ENCODE results near the gene DGAT2. TPM values are rescaled to one million over a fixed set of nuclear protein-coding genes. Genes with fewer than 3 reads are reported as not detected.
"Not testable (repeated sequence)": the region's sequence is repeated elsewhere in the genome, so short reads cannot be mapped to it uniquely, and the experiment has no call there.

Gene DGAT2, protein sequence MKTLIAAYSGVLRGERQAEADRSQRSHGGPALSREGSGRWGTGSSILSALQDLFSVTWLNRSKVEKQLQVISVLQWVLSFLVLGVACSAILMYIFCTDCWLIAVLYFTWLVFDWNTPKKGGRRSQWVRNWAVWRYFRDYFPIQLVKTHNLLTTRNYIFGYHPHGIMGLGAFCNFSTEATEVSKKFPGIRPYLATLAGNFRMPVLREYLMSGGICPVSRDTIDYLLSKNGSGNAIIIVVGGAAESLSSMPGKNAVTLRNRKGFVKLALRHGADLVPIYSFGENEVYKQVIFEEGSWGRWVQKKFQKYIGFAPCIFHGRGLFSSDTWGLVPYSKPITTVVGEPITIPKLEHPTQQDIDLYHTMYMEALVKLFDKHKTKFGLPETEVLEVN
- polyA plus RNA-seq (2013, experiment 1 of 2; ENCODE audit: insufficient read length), result 1.2 TPM
- polyA plus RNA-seq (2013, experiment 2 of 2; ENCODE audit: insufficient read length), result 1.3 TPM

DNA sequence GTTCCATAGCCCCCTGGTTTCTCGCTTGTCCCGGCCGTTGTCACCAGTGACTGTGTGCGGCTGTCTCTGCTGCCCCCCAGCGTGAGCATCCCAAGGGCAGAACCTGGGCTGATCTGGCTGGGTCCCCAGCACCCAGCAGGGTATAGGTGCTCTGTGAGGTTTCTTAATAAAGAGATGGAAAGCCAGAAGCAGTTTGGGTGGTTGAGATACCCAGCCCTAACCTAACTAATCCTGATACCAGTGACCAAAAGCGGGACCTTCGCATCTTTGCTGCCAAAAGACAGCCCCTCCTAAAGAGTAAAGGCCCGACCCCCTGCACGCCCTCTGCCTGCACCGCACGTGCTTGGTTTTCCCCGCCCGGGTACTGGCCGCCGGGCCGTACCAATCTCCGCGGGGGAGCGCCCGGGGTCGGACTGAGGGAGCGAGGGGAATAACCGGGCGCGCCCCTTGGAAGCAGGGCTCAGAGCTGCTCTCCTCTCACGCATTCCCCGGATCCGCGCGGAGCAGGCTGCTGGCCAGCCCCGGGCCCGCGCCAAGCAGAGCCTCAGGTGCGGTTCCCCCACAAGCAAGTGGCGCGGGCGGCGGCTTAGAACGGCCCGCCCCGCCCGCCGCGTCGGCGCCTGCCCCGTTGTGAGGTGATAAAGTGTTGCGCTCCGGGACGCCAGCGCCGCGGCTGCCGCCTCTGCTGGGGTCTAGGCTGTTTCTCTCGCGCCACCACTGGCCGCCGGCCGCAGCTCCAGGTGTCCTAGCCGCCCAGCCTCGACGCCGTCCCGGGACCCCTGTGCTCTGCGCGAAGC lies at the start of gene DGAT2:
DGAT2 (plus strand) TSS at position 667 of the 797 bp plus-strand sequence. CDS start 214 bp downstream, outside the sequence.
- DNase-seq, result peak; percentile 57

DNA sequence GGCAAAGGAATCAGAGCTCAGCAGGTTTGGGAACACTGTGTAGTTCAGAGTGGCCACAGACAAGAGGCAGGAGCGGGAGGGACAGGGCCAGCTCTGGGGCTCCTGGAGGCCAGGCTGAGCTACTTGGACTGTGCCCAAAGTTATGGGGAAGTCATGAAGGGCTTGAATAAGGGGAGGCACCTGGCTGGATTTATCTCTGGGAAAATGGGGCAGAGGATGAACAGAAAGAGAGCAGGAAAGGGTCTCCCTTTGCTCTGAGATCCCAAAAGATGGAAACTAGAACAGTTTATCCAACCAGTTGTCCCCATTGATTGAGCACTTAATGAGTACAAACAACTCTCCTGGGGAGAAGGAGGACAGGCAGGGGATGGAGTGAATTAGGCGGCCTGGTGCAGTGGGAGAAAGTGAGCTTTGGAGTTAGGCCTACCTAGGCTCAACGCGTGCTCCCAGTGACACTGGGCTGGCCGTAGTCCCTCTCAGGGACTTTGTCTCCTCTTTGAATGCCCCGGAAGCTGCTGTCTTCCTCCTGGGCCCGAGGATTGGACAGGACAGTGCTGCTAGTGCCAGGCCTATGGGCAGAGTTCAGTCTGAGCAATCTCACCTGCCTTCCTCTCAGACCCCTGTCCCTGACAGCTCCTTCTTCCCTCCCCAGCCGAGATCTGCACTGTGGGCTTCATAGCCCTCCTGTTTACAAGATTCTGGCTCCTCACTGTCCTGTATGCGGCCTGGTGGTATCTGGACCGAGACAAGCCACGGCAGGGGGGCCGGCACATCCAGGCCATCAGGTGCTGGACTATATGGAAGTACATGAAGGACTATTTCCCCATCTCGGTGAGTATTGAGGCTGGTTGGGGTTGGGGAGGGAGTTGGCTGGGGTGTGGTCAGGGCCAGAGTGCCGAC lies 49.0 kb upstream of the DGAT2 start:
- DNase-seq, result no peak

DNA sequence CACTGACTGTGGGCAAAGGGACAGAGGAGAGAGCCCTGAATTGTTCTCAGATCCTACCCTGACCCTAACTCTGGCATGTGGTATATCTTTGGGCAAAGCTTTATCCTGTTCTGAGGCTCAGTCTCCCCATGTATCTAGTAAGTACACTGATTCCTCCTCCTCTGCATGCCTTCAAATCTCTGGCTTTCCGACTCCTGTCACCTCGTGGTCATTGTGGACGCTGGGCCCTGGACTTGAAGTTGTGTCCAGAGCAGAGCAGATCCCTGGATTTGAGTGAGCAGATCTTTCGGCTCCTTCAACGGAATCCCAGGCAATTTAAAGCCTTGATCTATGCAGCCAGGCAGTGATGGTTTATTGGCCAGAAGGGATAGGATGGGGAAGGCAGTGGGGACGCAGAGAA lies 47.9 kb upstream of the DGAT2 start:
- no peak for DNase-seq

DNA sequence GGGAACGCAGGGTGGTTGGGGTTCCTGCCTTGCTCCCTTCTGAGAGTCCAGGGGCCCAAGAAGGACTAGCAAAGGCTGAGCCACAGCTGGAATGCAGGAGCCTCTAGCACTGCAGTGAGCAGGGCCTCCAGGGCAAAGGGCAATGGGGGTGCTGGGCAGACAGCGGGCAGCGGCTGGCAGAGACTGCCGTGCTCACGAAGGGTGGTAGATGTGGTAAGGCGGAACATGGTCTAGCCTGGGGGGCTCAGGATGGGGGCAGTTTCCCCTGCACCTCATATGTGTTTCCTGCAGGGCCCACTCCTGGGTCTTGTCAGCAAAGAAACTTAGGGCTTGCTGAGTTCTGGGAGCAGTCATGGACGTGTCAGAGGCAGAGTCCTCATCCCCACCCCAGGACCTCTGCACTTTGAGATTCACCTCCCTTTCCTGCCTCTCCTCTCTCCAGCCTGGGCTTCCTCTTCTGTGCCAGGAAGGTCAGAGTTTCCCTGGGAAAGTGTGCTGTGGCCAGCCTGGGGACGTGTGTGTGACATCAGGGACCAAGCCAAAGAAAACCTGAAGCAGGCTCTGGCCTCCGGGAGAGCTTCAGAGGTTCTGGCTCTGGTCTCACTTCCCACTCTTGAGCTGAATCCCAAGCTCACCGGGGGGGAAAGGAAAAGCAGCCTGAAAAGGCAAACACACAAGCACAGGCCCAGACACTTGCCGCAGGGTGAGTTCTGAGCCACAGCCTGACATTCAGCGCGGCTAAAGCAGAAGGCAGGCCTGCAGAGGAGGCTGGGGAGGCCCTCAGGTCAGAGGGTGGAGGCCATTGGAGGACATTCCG lies 46.5 kb upstream of the DGAT2 start:
- DNase-seq, result no peak

DNA sequence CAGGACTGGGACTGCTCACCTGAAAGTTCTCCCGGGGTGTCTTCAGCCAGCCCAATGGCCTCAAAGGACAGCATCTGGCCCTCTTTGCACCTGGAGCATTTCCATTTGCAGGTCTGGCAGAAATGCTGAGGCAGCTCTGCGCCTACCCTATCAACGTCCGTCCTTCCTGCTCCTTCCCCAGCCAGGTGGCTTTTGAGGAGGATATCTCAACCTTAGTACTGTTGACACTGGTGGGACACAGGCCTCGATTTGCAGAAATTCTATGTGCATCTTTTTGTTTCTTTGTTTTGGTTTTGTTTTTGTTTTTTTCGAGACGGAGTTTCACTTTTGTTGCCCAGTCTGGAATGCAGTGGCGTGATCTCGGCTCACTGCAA lies 45.9 kb upstream of the DGAT2 start:
- DNase-seq, result no peak

DNA sequence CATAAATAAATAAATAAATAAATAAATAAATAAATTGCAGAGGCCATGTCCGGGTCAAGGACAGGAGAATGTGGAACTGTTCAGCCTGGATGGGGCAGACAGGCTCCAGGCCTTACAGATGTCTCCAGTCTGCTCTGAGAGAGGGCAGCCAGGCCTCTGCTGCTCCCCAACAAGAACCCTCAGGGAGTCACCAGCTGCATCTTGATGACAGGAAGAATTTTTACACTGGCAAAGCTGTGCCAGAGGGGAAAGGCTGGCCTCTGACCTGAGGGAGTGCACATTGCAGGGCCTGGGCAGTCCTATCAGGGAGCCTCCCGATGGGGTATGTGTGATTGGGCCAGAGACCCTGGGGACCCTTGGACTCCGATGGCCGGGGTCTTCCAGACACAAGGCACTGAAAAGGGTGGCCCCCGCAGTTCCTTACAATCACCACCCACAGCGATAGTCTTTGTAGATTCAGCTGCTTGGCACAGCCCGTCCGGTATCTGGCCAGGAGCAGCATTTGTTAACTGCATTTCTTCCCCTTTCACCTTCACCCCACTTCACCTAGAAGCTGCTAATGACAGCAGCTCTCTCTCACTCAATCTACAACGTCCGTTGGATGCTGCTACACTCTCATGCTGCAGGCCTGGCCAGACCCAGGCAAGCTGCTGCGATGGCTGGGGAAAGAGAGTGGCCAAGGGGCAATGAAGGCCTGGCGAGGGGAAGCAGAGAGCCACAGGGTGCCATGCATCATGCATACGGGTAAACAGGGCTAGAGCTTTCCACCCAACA lies 42.8 kb upstream of the DGAT2 start:
- no peak for DNase-seq

DNA sequence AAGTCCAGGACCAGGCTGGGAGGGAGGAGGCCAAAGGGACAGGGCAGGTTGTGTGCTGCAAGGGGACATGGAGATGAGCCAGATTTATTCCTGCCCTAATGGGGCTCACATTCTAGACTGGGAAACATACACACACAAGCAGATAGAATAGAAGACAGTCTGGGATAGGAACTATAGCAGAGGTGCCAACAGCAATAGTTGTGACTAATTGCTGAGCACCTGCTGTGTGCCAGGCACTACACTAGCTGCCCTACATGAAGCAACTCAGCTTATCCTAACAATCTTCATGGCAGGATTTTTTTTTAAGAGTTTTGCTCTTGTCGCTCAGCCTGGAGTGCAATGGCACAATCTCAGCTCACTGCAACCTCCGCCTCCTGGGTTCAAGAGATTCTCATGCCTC lies 39.6 kb upstream of the DGAT2 start:
- no peak for DNase-seq

DNA sequence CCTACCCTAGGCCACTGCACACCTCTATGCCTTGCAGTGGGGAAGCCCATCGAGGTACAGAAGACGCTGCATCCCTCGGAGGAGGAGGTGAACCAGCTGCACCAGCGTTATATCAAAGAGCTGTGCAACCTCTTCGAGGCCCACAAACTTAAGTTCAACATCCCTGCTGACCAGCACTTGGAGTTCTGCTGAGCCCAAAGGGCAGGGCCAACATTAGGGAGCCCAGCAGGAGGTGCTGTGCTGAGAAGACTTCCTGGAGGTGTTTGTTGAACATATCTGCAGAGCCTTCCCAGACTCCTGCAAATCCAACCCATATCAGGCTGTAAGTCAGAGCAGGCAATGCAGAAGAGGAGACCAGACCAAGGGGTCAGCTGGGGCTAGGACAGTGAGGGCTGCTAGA lies 37.5 kb upstream of the DGAT2 start:
- no peak for DNase-seq

- no peak for DNase-seq
These were observed 35.5 kb upstream of the DGAT2 start for GRCh38 chr11:75733071-75733430.

- no peak for DNase-seq
These were observed 35.0 kb upstream of the DGAT2 start for GRCh38 chr11:75733431-75734107.

GRCh38 chr11:75734491-75735180 lies 33.9 kb upstream of the DGAT2 start:
- DNase-seq, result no peak

- DNase-seq, result no peak
These were observed 33.3 kb upstream of the DGAT2 start for GRCh38 chr11:75735181-75735845.

DNA sequence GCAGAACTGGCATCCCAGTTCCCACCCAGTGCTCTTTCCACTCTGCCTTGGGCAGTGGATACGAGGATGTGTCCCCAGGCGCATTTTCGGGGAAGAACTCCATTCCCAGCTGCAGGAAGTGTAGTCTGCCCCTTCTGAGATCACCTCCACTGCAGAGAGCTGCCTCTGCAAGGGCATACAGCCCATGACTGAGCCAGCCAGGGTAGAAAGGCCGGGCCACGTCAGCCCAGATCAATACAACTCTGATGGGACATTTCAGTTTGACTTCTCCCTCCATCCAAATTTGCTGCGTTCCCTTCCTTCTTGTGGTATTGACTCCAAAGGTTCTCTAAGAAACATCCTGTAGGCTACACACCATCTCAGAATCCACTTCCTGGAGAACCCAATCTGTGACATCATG lies 31.3 kb upstream of the DGAT2 start:
- DNase-seq, result no peak

DNA sequence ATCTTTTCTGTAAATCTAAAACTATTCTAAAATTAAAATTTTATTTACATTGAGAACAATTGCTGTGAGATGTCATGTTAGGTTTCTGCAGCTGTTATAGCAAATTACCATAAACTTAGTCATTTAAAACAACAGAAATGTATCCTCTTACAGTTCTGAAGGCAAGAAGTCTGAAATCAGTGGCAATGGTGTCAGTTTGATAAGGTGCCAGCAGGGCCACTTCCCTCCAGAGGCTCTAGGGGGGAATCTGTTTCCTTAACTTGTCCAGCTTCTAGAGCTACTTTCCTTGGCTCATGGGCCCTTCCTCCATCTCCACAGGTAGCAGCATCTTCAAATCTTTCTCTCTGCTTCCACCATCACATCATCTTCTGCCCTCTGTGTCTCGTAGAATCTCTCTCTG lies 27.9 kb upstream of the DGAT2 start:
- no peak for DNase-seq

DNA sequence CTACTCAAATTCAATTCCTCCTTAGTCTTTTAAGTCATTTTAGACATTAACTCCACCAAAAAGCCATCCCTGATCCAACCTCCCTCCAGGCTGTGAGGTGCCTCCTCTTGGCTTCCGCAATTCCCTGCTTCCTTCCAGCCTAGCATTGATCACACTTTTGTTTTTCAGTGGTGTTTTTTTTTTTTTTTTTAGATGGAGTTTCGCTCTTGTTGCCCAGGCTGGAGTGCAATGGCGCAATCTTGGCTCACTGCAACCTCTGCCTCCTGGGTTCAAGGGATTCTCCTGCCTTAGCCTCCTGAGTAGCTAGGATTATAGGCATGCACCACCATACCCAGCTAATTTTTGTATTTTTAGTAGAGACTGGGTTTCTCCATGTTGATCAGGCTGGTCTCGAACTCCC lies 25.4 kb upstream of the DGAT2 start:
- DNase-seq, result not testable (repeated sequence)

- no peak for DNase-seq
These were observed 24.6 kb upstream of the DGAT2 start for GRCh38 chr11:75743711-75744563.

DNA sequence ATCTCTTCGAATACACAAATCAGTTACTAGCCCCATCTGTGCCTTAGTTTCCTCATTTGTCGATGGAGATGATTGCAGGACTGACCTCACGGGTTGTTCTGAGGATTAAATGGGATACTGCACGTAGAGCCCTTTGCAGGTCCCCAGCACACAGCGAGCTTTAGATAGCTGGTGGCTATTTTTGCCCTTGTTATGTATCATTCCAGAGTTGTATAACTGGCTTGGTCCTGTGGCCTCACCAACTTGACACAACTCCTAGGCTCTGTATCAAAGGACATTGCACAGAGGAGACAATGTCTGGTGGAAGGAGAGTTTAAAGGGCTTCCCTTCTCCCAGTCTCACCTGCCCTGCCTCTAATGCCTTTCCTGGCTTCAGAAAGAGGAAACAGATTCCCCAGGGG lies 22.8 kb upstream of the DGAT2 start:
- no peak for DNase-seq

DNA sequence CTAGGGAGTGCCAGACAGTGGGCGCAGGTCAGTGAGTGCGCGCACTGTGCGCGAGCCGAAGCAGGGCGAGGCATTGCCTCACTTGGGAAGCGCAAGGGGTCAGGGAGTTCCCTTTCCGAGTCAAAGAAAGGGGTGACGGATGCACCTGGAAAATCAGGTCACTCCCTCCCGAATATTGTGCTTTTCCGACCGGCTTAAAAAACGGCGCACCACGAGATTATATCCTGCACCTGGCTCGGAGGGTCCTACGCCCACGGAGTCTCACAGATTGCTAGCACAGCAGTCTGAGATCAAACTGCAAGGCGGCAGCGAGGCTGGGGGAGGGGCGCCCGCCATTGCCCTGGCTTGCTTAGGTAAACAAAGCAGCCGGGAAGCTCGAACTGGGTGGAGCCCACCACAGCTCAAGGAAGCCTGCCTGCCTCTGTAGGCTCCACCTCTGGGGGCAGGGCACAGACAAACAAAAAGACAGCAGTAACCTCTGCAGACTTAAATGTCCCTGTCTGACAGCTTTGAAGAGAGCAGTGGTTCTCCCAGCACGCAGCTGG lies 19.8 kb upstream of the DGAT2 start:
- not testable (repeated sequence) for DNase-seq

All from fibroblast of skin of abdomen (primary cell).